8988T (cell line): ENCODE data around the gene MARCHF5.

Experiments used
- DNase-seq: peaks from one replicate; pipeline ENCODE4 v3.0.0; 2011

MARCHF5 gene

DNA sequence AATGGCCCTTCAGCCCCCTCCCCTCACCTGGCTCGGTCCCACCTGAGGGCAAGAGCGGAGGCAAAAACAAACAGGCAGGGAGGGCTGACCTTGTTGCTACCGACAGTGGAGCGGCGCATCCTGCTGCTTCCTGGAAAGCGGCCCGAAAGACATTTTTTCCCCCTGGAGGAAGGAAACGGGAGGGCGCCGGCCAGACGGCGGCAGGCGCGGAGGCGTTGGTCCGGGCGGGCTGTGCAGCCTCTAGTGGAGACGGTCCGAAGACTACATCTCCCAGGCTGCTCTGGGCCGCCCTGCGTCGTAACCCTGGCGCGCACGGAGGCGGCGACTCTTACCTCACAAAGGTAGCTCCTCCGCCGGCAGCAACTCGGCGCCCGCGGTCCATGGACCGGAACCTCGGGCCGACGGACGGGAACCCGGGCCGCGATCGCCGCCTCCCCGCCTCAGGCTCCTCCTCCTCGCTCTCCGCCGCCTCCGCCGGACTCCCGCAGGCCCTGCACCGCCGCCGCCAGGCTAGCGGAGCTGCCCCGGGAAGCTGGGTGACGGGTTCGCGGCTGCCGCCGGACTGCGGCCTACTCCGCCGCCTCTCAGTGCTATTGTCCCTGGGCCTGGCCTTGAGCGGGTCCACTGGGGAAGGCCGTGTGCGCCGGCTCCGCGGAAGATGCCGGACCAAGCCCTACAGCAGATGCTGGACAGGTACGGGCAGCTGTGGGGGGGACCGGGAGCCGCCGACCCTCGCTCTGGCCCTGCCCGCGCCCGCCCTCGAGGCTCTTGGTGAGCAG lies at the start of gene MARCHF5, which contains the start of gene CPEB3:
Gene MARCHF5, plus strand, starts transcription at position 331 of the 779 bp plus-strand sequence. Its CDS starts 328 bp downstream, at position 659.
Gene CPEB3, minus strand, starts transcription at position 242 of the 779 bp plus-strand sequence. CDS start 50,728 bp downstream, outside the sequence.
- DNase-seq, result peak; percentile 79

GRCh38 chr10:92241501-92241900 lies 49.5 kb upstream of the MARCHF5 start:
- no peak for DNase-seq

DNA sequence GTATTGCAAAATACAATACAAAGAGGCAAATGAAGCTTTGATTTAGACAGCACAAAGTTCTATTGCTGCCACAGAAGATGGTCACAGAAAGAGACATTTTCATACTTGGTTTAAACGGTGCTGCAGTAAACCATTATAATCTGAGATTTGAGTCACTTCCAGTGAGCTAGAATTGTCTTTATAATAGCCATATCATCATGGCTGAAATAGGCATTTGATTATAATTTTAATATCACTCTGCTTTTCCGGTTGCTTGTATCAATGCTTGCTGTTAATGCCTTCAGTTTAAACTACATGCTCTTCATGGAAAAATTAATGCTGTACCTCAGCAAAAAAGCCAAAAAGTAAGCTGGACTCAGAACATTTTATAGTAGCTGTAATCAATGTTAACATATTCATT lies 48.6 kb upstream of the MARCHF5 start:
- DNase-seq, result no peak

GRCh38 chr10:92242910-92243671 lies 47.9 kb upstream of the MARCHF5 start:
- DNase-seq, result peak; percentile 35

DNA sequence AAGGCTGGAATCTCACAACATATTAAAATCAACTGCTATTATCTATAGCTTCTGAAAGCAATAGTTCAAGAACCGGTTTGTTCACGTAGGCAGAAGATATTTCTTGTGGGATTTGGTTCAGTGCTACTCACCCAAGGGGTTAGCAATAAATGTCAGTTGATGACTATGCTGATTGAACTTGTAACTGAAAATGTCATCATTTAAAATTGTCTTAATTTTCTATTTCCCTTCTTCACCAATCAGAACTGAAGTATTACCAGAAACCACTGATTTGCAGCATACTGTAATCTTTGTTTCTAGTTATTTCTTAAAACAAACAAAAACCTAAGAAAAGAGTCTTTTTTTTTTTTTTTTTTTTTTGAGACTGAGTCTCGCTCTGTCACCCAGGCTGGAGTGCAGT lies 46.2 kb upstream of the MARCHF5 start:
- DNase-seq, result no peak

GRCh38 chr10:92248566-92248965 lies 42.4 kb upstream of the MARCHF5 start:
- DNase-seq, result no peak

GRCh38 chr10:92263396-92263795 lies 27.6 kb upstream of the MARCHF5 start:
- no peak for DNase-seq

GRCh38 chr10:92264249-92264648 lies 26.7 kb upstream of the MARCHF5 start:
- DNase-seq, result no peak

DNA sequence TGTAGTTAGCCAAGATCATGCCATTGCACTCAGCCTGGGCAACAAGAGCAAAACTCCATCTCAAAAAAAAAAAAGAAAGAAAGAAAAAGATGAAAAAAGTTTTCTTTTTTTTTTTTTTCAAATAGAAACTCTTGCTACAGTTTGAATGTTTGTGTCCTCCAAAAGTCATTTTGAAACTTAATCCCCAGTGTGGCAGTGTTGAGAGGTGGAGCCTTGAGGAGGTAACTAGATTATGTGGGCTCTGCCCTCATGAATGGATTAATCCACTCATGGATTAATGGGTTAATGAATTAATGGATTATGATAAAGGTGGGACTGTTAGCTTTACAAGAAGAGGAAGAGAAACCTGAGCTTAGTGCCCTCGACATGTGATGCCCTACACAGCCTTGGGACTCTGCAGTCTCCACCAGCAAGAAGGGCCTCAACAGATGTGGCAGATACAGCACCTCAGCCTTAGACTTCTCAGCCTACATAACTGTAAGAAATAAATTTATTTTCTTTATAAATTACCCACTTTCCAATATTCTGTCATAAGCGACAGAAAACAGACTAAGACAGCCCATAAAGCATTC lies 25.2 kb upstream of the MARCHF5 start:
- no peak for DNase-seq

GRCh38 chr10:92267343-92267742 lies 23.6 kb upstream of the MARCHF5 start:
- DNase-seq, result no peak

DNA sequence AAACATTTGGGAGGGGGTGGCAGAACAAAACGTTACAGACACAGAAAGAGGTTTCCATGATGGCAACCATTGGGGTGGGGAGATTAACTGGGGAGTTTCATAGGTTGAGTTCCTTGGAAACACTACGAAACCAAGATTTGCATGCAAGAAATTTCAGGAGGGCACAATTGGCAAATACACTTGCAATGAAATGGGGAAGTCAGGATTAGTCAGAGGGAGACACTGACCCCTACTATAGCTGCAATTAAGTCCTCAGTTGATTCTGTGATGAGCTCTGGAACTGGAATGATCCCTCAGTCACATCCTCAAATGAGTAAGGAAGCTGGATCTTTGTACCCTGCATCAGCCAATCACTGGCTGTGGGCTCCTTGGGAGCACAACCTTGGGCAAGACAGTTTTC lies 22.2 kb upstream of the MARCHF5 start:
- no peak for DNase-seq

DNA sequence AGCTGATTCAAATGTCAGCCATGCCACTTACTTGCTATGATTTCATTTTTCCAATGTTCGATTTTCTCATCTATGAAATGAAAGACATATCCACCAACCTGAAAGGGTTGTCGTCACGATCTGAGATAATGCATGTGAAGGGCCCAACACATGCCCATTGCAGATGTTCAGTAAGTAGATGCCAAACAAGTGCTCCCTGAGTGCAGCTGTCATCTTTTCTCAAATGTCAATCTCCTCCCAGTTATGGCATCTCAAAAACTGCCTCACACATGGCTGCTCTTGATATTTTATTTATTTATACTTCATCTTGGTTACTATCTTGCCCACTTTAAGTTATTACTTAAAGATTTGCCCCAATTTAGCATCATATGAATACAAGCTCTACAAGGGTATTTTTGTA lies 16.9 kb upstream of the MARCHF5 start:
- no peak for DNase-seq

GRCh38 chr10:92278996-92279696 lies 11.8 kb upstream of the MARCHF5 start:
- DNase-seq, result no peak

DNA sequence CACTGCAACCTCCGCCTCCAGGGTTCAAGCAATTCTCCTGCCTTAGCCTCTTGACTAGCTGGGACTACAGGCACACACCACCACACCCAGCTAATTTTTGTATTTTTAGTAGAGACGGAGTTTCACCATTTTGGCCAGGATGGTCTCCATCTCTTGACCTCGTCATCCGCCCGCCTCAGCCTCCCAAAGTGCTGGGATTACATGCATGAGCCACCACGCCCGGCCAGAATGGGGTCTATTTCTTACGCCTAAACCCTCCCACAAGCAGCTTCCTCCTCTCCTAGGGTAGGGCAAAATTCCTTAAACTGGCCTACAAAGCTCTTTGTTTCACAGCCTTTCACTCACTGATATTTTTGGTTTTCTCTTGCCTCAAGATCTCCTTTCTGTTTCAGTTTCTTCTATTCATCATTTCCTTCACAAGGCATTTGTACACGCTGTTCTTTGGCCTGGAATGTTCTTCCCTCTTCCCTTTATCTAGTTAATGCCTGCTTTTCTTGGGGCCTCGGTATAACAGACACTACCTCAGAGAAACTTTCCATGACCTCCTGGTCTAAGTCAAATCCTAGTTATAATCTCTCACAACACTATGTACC lies 6.8 kb upstream of the MARCHF5 start:
- DNase-seq, result no peak

- DNase-seq, result no peak
Measured at GRCh38 chr10:92290076-92290836, 711 bp upstream of the MARCHF5 start.

GRCh38 chr10:92291616-92291865 lies 574 bp downstream of the MARCHF5 start:
- DNase-seq, result no peak

- DNase-seq, result no peak
Measured at GRCh38 chr10:92291921-92292845, 1.2 kb downstream of the MARCHF5 start.

- DNase-seq, result no peak
Measured at GRCh38 chr10:92298487-92298886, 7.5 kb downstream of the MARCHF5 start.

- DNase-seq, result no peak
Measured at GRCh38 chr10:92303096-92303495, 12.1 kb downstream of the MARCHF5 start.

- DNase-seq, result no peak
Measured at GRCh38 chr10:92304061-92304460, 13.1 kb downstream of the MARCHF5 start.
